ENCODE results near the gene DPH1. TPM values are rescaled to one million over a fixed set of nuclear protein-coding genes. Genes with fewer than 3 reads are reported as not detected.

The DPH1 gene
- total and polyA plus RNA-seq, 7 donors, result 7.2 to 60.1 (median 27.6) TPM

DNA sequence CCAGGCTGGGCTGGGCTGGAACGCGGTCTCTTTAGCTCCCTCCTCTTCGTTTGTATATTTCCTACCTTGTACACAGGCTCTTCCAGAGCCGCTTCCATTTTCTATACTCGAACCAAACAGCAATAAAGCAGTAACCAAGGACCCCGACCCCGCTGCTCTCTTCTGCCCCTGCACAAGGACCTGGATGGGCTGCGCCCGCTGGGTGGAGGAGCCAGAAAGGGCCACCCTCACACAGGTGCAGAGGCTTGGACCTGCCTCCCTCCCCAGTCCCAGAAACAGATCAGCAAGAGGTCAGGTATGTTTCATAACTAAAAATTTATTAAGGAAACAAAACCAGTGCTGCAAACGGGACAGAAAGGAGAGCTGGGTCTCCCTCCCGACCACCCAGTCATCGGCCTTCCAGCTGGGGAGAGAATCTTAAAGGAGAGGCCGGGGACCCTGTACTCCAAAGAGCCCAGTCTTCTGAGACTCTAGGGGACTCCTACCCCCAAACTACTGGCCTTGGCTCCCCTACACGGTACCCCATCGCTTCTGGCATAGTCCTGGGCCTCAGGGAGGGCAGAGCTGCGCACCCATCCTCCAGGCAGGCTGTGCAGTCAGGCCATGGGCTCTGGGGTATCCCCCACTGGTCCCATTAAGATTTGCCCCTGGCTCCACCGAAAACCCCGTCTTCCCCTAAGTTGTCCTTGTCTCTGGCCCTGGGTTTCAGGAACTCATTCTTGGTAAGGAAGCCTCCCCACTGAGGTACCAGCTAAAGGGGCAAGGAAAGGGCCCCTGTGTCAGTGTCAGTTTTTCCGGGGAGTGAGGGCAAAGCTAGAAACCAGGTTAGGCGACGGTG, 29.8 kb downstream of the DPH1 start:
- 62 to 70% methylated on average over 21 of the region's 21 CpGs for WGBS, 2 donors
- Histone ChIP-seq H3K4me3 (peak overlapping the region in 3 of 4 donors; percentile 63 to 75 (median 64)), H3K27ac (peak overlapping the region; percentile 88 to 92 (median 91)), H3K4me1 (peaks cover 0 to 89% (median 83%) of the 10 kb centered on the region in 4 donors), H3K9me3 (no peaks in the 10 kb centered on the region), H3K27me3 (peaks cover 4 to 20% (median 5%) of the 10 kb centered on the region in 3 donors), H3K36me3 (peaks cover 0 to 31% (median 0%) of the 10 kb centered on the region in 4 donors)
- intact Hi-C loops (cut with DNase I), result no loop called here
- no peak for TF ChIP-seq EP300 (IDR thresholded peaks at IDR 0.05)
- DNase-seq, result no peak

- Histone ChIP-seq H3K4me1 (peaks cover 0 to 89% (median 85%) of the 10 kb centered on the region in 4 donors), H3K4me3 (peak overlapping the region in 1 of 4 donors; percentile 75), H3K9me3 (no peaks in the 10 kb centered on the region), H3K27ac (peak overlapping the region; percentile 88 to 92 (median 91)), H3K27me3 (peaks cover under 1 to 16% (median 2%) of the 10 kb centered on the region in 3 donors), H3K36me3 (peaks cover 0 to 37% (median 0%) of the 10 kb centered on the region in 4 donors)
- no peak for DNase-seq
- TF ChIP-seq CTCF (IDR thresholded peaks at IDR 0.05), result no peak
- no peak for TF ChIP-seq POLR2A (IDR thresholded peaks at IDR 0.05)
- TF ChIP-seq POLR2AphosphoS5 (IDR thresholded peaks at IDR 0.05), result no peak
- no peak for TF ChIP-seq EP300 (IDR thresholded peaks at IDR 0.05)
- 84 to 86% methylated on average over 6 of the region's 6 CpGs for WGBS, 2 donors
- intact Hi-C loops (cut with DNase I), result no loop called here
Observed at GRCh38 chr17:2060385-2060658, 30.4 kb downstream of the DPH1 start.

GRCh38 chr17:2060681-2061440, 30.9 kb downstream of the DPH1 start:
- peaks cover 0 to 13% (median 0%) of the 10 kb centered on the region in 3 donors for H3K27me3 ChIP-seq
- peak overlapping the region; percentile 88 to 92 (median 91) for H3K27ac ChIP-seq
- DNase-seq, result no peak
- peak overlapping the region in 1 of 4 donors; percentile 1 for H3K4me3 ChIP-seq
- H3K9me3 ChIP-seq, result no peaks in the 10 kb centered on the region
- H3K4me1 ChIP-seq, result peaks cover 0 to 89% (median 85%) of the 10 kb centered on the region in 4 donors
- H3K36me3 ChIP-seq, result peaks cover 0 to 42% (median 0%) of the 10 kb centered on the region in 4 donors
- TF ChIP-seq CTCF (IDR thresholded peaks at IDR 0.05), result no peak
- peak in 2 of 4 donors; percentile 27 to 42 for TF ChIP-seq POLR2AphosphoS5 (IDR thresholded peaks at IDR 0.05)
- intact Hi-C loops (cut with DNase I), result no loop called here
- 79 to 81% methylated on average over 21 of the region's 21 CpGs for WGBS, 2 donors

DNA sequence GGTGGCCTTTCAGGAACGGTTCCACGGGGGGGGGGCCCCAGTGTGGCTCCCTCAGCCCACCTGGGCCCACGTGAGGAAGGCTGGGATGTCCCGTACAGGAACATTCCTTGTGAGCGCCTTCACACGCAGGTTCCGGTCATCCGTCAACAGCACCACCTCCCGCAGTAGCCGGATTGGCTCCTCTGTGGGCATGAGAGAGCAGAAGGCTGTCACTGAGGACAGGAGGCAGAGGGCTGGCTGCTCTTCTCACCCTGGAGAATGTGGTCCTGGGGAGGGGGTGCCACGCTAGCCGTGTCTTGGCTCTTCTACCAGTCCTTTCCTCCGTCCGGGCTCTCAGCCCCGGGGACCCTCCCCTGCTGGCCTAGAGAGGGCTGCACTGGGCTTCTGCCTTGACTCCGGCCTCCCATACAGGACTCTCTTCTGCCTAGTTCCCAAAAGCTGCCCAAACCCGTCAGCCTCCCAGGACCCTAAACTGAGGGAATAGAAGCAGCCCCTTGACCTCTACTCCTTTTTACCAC, 31.5 kb downstream of the DPH1 start:
- Histone ChIP-seq H3K36me3 (peaks cover 0 to 46% (median 0%) of the 10 kb centered on the region in 4 donors), H3K27ac (peak overlapping the region; percentile 88 to 92 (median 91)), H3K9me3 (no peaks in the 10 kb centered on the region), H3K27me3 (peaks cover 0 to 13% (median 0%) of the 10 kb centered on the region in 3 donors), H3K4me3 (no peak overlapping the region), H3K4me1 (peaks cover 0 to 91% (median 89%) of the 10 kb centered on the region in 4 donors)
- intact Hi-C loops (cut with DNase I), result no loop called here
- TF ChIP-seq EP300 (IDR thresholded peaks at IDR 0.05), result no peak
- TF ChIP-seq POLR2A (IDR thresholded peaks at IDR 0.05), result no peak
- TF ChIP-seq CTCF (IDR thresholded peaks at IDR 0.05), result no peak
- TF ChIP-seq POLR2AphosphoS5 (IDR thresholded peaks at IDR 0.05), result peak in 1 of 4 donors; percentile 36
- DNase-seq, result no peak
- WGBS, 2 donors, result 82 to 84% methylated on average over 17 of the region's 17 CpGs

Measured in sigmoid colon (tissue), 7 donors.